HepG2 (cell line): ENCODE data around the gene MED20. TPM values are rescaled to one million over a fixed set of nuclear protein-coding genes. Genes with fewer than 3 reads are reported as not detected.
A peak's percentile ranks its signal among the peaks of the same experiment; 100 is the strongest.

Source experiments
- CAMTA2 ChIP-seq: sonication (generic); formaldehyde crosslinking; IDR thresholded peaks from 2 replicates; pipeline ENCODE4 v1.4.0; 2020; ENCODE audit warnings: mild to moderate bottlenecking, missing genetic modification reagents, borderline replicate concordance
- CCDC6 ChIP-seq: sonication (generic); formaldehyde crosslinking; IDR thresholded peaks from 2 replicates; pipeline ENCODE4 v1.8.1; 2022; ENCODE audit warnings: mild to moderate bottlenecking, missing genetic modification reagents, moderate library complexity
- CEBPG ChIP-seq: IDR thresholded peaks from 2 replicates; pipeline ENCODE4 v1.6.1; 2016
- CREB3 ChIP-seq: sonication (generic); formaldehyde crosslinking; IDR thresholded peaks from 2 replicates; pipeline ENCODE4 v1.5.0; 2020; ENCODE audit warnings: missing genetic modification reagents
- ELF1 ChIP-seq: sonication (generic); formaldehyde crosslinking; IDR thresholded peaks from 2 replicates; pipeline ENCODE4 v1.4.0; 2020; ENCODE audit warnings: missing genetic modification reagents
- FUBP1 ChIP-seq: sonication (generic); formaldehyde crosslinking; IDR thresholded peaks from 2 replicates; pipeline ENCODE4 v1.5.1; 2020; ENCODE audit warnings: missing genetic modification reagents, mild to moderate bottlenecking, borderline replicate concordance
- HMGXB4 ChIP-seq, 2 experiments: sonication (generic) in 1 of 2; formaldehyde crosslinking in 1 of 2; IDR thresholded peaks; 2 replicates each; pipeline versions ENCODE4 v1.4.0 to v1.6.1; 2018 to 2020; ENCODE audit warnings: missing genetic modification reagents in 2 of 2, borderline replicate concordance in 1 of 2, low read depth in 1 of 2, mild to moderate bottlenecking in 1 of 2, missing biosample characterization in 1 of 2
- HNF4G ChIP-seq, 2 experiments: sonication (generic) in 1 of 2; formaldehyde crosslinking in 1 of 2; IDR thresholded peaks; 2 replicates each; pipeline versions ENCODE4 v1.4.0 to v1.6.1; 2011 to 2020; ENCODE audit warnings: borderline replicate concordance in 2 of 2, low read depth in 2 of 2, mild to moderate bottlenecking in 2 of 2, low read length in 1 of 2, missing genetic modification reagents in 1 of 2, moderate library complexity in 1 of 2
- RCOR2 ChIP-seq: IDR thresholded peaks from 2 replicates; pipeline ENCODE4 v1.6.1; 2016; ENCODE audit warnings: missing biosample characterization, missing genetic modification reagents
- REXO4 ChIP-seq: sonication (generic); formaldehyde crosslinking; IDR thresholded peaks from 2 replicates; pipeline ENCODE4 v1.8.0; 2022; ENCODE audit warnings: missing genetic modification reagents, mild to moderate bottlenecking, borderline replicate concordance
- SIN3B ChIP-seq: fragments of 150-350 bp; IDR thresholded peaks from 2 replicates; pipeline ENCODE4 v1.6.1; 2014; ENCODE audit warnings: low read length
- U2AF2 ChIP-seq: fragments of 200-400 bp; formaldehyde crosslinking; IDR thresholded peaks from 2 replicates; pipeline ENCODE4 v1.6.1; 2017; ENCODE audit warnings: low read depth, mild to moderate bottlenecking, low read length
- ZKSCAN1 ChIP-seq: fragments of 150-350 bp; IDR thresholded peaks from 2 replicates; pipeline ENCODE4 v1.6.1; 2014; ENCODE audit warnings: low read length
- ZNF24 ChIP-seq: fragments of 450-650 bp; IDR thresholded peaks from 2 replicates; pipeline ENCODE4 v1.6.1; 2017; ENCODE audit warnings: antibody characterized with exemption, mild to moderate bottlenecking
- ZNF281 ChIP-seq: sonication (generic); formaldehyde crosslinking; IDR thresholded peaks from 2 replicates; pipeline ENCODE4 v1.4.0; 2020; ENCODE audit warnings: missing genetic modification reagents, borderline replicate concordance
- ZNF431 ChIP-seq: sonication (generic); formaldehyde crosslinking; IDR thresholded peaks from 2 replicates; pipeline ENCODE4 v1.9.0; 2022; ENCODE audit warnings: missing genetic modification reagents, low read depth, mild to moderate bottlenecking, borderline replicate concordance
- ZNF580 ChIP-seq: IDR thresholded peaks from 2 replicates; pipeline ENCODE4 v1.6.1; 2016; ENCODE audit warnings: low read depth, borderline replicate concordance
- ZNF776 ChIP-seq: sonication (generic); formaldehyde crosslinking; IDR thresholded peaks from 2 replicates; pipeline ENCODE4 v1.4.0; 2020; ENCODE audit warnings: mild to moderate bottlenecking, missing genetic modification reagents
- ZNF841 ChIP-seq: sonication (generic); formaldehyde crosslinking; IDR thresholded peaks from 2 replicates; pipeline ENCODE4 v1.8.1; 2023; ENCODE audit warnings: missing genetic modification reagents, borderline replicate concordance
- polyA plus RNA-seq, 8 experiments: library from polyadenylated mRNA; depleted of rRNA in 3 of 8; stranded (reverse) in 7 of 8; unstranded in 1 of 8; fragments of >200 nt; fragmentation: Illumina TruSeq in 4 of 8; extraction: Trizol in 4 of 8; gene quantifications; 2 replicates each; pipeline versions ENCODE4 v1.2.1 to v1.2.3, GENCODE V29; 2011 to 2016; ENCODE audit warnings: low read depth in 4 of 8, missing spikeins in 1 of 8, mixed read lengths in 1 of 8; ENCODE audit not compliant: insufficient read depth in 1 of 8
- total RNA-seq, 5 experiments: library from RNA; depleted of rRNA; stranded (reverse); fragments of >200 nt; fragmentation: Illumina TruSeq; extraction: Trizol; gene quantifications; 2 replicates each; pipeline ENCODE4 v1.2.3, GENCODE V29; 2016; ENCODE audit warnings: low read depth in 1 of 5

MED20 gene
- total and polyA plus RNA-seq, 2 of the 13 experiments (the other 11 are each of a cell fraction or from before 2014, with no cell fraction given), result 28.1 to 41.1 TPM

GRCh38 chr6:41936073-41936837, 15.3 kb upstream of the MED20 start (continued):
- no peak for TF ChIP-seq U2AF2
- 0 out of 2 replicates have a peak, but pooled peaks have one; percentile 20 for TF ChIP-seq CCDC6 (CRISPR knock-in tag)
- TF ChIP-seq ZNF580 (CRISPR knock-in tag), result 0 out of 2 replicates have a peak, but pooled peaks have one; percentile 44
- TF ChIP-seq ZNF281 (CRISPR knock-in tag), result 0 out of 2 replicates have a peak, but pooled peaks have one; percentile 7
- TF ChIP-seq SIN3B, result 0 out of 2 replicates have a peak, but pooled peaks have one; percentile 33
- peak; percentile 25; the same call in 1 of the 2 replicates for TF ChIP-seq ELF1 (CRISPR knock-in tag)
- TF ChIP-seq RCOR2 (CRISPR knock-in tag), result no peak
- no peak for TF ChIP-seq ZNF431 (CRISPR knock-in tag)
- TF ChIP-seq CAMTA2 (CRISPR knock-in tag), result no peak
- peak; percentile 90 for TF ChIP-seq CEBPG (CRISPR knock-in tag)
- no peak for TF ChIP-seq FUBP1 (CRISPR knock-in tag)
- TF ChIP-seq REXO4, result no peak
- peak; percentile 28 to 48; a peak in 1 of 4 replicates for TF ChIP-seq HMGXB4 (CRISPR knock-in tag; IDR thresholded peaks at IDR 0.05; ENCODE audit: borderline replicate concordance in 1 of 2, low read depth in 1 of 2)
- TF ChIP-seq ZNF841 (CRISPR knock-in tag), result no peak
- no peak for TF ChIP-seq CREB3 (CRISPR knock-in tag)
- TF ChIP-seq ZNF776 (CRISPR knock-in tag), result no peak
- peak; percentile 52; the same call in 1 of the 2 replicates for TF ChIP-seq HNF4G (IDR thresholded peaks at IDR 0.05; ENCODE audit: borderline replicate concordance, low read depth, low read length)
- TF ChIP-seq HNF4G (CRISPR knock-in tag; IDR thresholded peaks at IDR 0.05; ENCODE audit: borderline replicate concordance, low read depth), result no peak
- TF ChIP-seq ZNF24, result no peak
- TF ChIP-seq ZKSCAN1, result no peak
